Neuronal stem cell (in vitro differentiated cells): Measurements from ENCODE around the gene WDR82. TPM values are rescaled to one million over a fixed set of nuclear protein-coding genes. Genes with fewer than 3 reads are reported as not detected.

Source experiments
- DNase-seq: peaks from one replicate; pipeline ENCODE4 v3.0.0-alpha.2; 2013; ENCODE audit warnings: low spot score
- H2AFZ ChIP-seq: one replicate; pipeline ENCODE4 v1.6.1; 2013; ENCODE audit warnings: mild to moderate bottlenecking, low read length, inconsistent platforms
- H2AK5ac ChIP-seq: 2 replicates; pipeline ENCODE4 v1.6.1; 2013; ENCODE audit warnings: low read depth, mild to moderate bottlenecking, inconsistent platforms, low read length, moderate library complexity, mixed read lengths
- H2BK120ac ChIP-seq: 2 replicates; pipeline ENCODE4 v1.6.1; 2013; ENCODE audit warnings: low read depth, mild to moderate bottlenecking, inconsistent platforms, low read length, moderate library complexity, mixed read lengths
- H2BK12ac ChIP-seq: one replicate; pipeline ENCODE4 v1.6.1; 2013; ENCODE audit warnings: low read length, inconsistent platforms
- H2BK15ac ChIP-seq: 2 replicates; pipeline ENCODE4 v1.6.1; 2013; ENCODE audit warnings: mild to moderate bottlenecking, low read length, inconsistent platforms, mixed read lengths
- H2BK5ac ChIP-seq: one replicate; pipeline ENCODE4 v1.6.1; 2013; ENCODE audit warnings: inconsistent platforms, mild to moderate bottlenecking, low read length, moderate library complexity
- H3K14ac ChIP-seq: one replicate; pipeline ENCODE4 v1.6.1; 2013; ENCODE audit warnings: low read length, inconsistent platforms
- H3K18ac ChIP-seq: 2 replicates; pipeline ENCODE4 v1.6.1; 2013; ENCODE audit warnings: low read length, inconsistent platforms
- H3K23ac ChIP-seq: 2 replicates; pipeline ENCODE4 v1.6.1; 2013; ENCODE audit warnings: low read depth, mild to moderate bottlenecking, mixed read lengths, low read length, inconsistent platforms; ENCODE audit not compliant: poor library complexity
- H3K27ac ChIP-seq: replicated peaks from 3 replicates; pipeline ENCODE4 v1.5.1; 2013; ENCODE audit warnings: low read length, inconsistent platforms
- H3K27me3 ChIP-seq, 3 experiments: 2 replicates each; pipeline ENCODE4 v1.6.1; 2013; ENCODE audit warnings: low read length in 3 of 3, mild to moderate bottlenecking in 2 of 3, inconsistent platforms in 1 of 3, low read depth in 1 of 3, mixed read lengths in 1 of 3, moderate library complexity in 1 of 3; ENCODE audit not compliant: control insufficient read depth in 3 of 3, insufficient read depth in 3 of 3
- H3K36me3 ChIP-seq, 2 donors: replicated peaks in 1 of 2; 2 replicates each; pipeline ENCODE4 v1.6.1; 2013; ENCODE audit warnings: low read length in 2 of 2; ENCODE audit not compliant: control insufficient read depth in 2 of 2, insufficient read depth in 2 of 2
- H3K4ac ChIP-seq: 2 replicates; pipeline ENCODE4 v1.6.1; 2013; ENCODE audit warnings: inconsistent platforms, mild to moderate bottlenecking, low read length, moderate library complexity
- H3K4me1 ChIP-seq, 2 donors: 1 replicate in 1 of 2; 2 replicates in 1 of 2; pipeline ENCODE4 v1.6.1; 2013; ENCODE audit warnings: low read length in 2 of 2, low read depth in 1 of 2; ENCODE audit not compliant: control insufficient read depth in 2 of 2, insufficient read depth in 1 of 2
- H3K4me2 ChIP-seq: one replicate; pipeline ENCODE4 v1.6.1; 2013; ENCODE audit warnings: mild to moderate bottlenecking, low read length, inconsistent platforms; ENCODE audit not compliant: insufficient read depth, poor library complexity, severe bottlenecking
- H3K4me3 ChIP-seq, 2 donors: 2 replicates each; pipeline ENCODE4 v1.5.1; 2013; ENCODE audit warnings: low read length in 2 of 2, mild to moderate bottlenecking in 2 of 2, inconsistent platforms in 1 of 2, moderate library complexity in 1 of 2
- H3K79me1 ChIP-seq: one replicate; pipeline ENCODE4 v1.6.1; 2013; ENCODE audit warnings: low read depth, mild to moderate bottlenecking, inconsistent platforms, low read length, moderate library complexity
- H3K9ac ChIP-seq: one replicate; pipeline ENCODE4 v1.6.1; 2013; ENCODE audit warnings: mild to moderate bottlenecking, low read depth, low read length, inconsistent platforms; ENCODE audit not compliant: poor library complexity
- H3K9me3 ChIP-seq, 2 donors: replicated peaks in 1 of 2; 2 replicates each; pipeline versions ENCODE3 to v1.6.1; 2013; ENCODE audit warnings: low read length in 2 of 2, mild to moderate bottlenecking in 2 of 2, inconsistent platforms in 1 of 2, low read depth in 1 of 2, mixed read lengths in 1 of 2, moderate library complexity in 1 of 2; ENCODE audit not compliant: control insufficient read depth in 2 of 2, insufficient read depth in 1 of 2
- H4K8ac ChIP-seq: one replicate; pipeline ENCODE4 v1.6.1; 2013; ENCODE audit warnings: low read depth, mild to moderate bottlenecking, inconsistent platforms, low read length, moderate library complexity
- H4K91ac ChIP-seq: one replicate; pipeline ENCODE4 v1.6.1; 2013; ENCODE audit warnings: low read length, low read depth, mild to moderate bottlenecking, inconsistent platforms; ENCODE audit not compliant: poor library complexity
- WGBS, 2 donors: extraction: QIAGEN DNeasy Blood & Tissue Kit; methylation state at CpG; one replicate each; pipeline ENCODE4 v1.1.7; 2013; ENCODE audit warnings: missing lambda C conversion rate in 2 of 2, mixed read lengths in 1 of 2; ENCODE audit not compliant: insufficient read length in 2 of 2, insufficient replicate concordance in 1 of 2; ENCODE audit errors: extremely low coverage in 2 of 2; 5-methylcytosine and 5-hydroxymethylcytosine counted together
- polyA plus RNA-seq, 2 experiments: library from polyadenylated mRNA; stranded (reverse); fragments of 200-250 nt; gene quantifications; one replicate each; pipeline ENCODE4 v1.2.3, GENCODE V29; 2013

The WDR82 gene, protein sequence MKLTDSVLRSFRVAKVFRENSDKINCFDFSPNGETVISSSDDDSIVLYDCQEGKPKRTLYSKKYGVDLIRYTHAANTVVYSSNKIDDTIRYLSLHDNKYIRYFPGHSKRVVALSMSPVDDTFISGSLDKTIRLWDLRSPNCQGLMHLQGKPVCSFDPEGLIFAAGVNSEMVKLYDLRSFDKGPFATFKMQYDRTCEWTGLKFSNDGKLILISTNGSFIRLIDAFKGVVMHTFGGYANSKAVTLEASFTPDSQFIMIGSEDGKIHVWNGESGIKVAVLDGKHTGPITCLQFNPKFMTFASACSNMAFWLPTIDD
- polyA plus RNA-seq (2013, experiment 1 of 2): 37.2 TPM
- polyA plus RNA-seq (2013, experiment 2 of 2): 38.6 TPM

- Histone ChIP-seq H3K14ac (peak within 1 kb of the TSS; percentile 89), H3K4me3 (peak within 1 kb of the TSS; percentile 90 to 91), H3K36me3 (peaks cover 2 to 46% of the 10 kb centered on the region in 2 donors), H2BK5ac (peak within 1 kb of the TSS; percentile 93), H2BK15ac (peak within 1 kb of the TSS; percentile 89), H3K9ac (peak within 1 kb of the TSS; percentile 98), H2BK120ac (peak within 1 kb of the TSS; percentile 95), H3K18ac (peak within 1 kb of the TSS; percentile 100), H3K9me3 (no peaks in the 10 kb centered on the region), H3K27me3 (no peaks in the 10 kb centered on the region), H2BK12ac (no peak within 1 kb of the TSS), H3K27ac (peak within 1 kb of the TSS; percentile 92), H4K91ac (peak within 1 kb of the TSS; percentile 56), H3K4me1 (peaks cover 9 to 34% of the 10 kb centered on the region in 2 donors), H2AFZ (peak within 1 kb of the TSS; percentile 85), H3K4me2 (peak within 1 kb of the TSS; percentile 75), H3K4ac (peak within 1 kb of the TSS; percentile 95), H4K8ac (peak within 1 kb of the TSS; percentile 65), H3K23ac (peak within 1 kb of the TSS; percentile 99), H2AK5ac (peak within 1 kb of the TSS; percentile 93), H3K79me1 (peaks cover 5% of the 10 kb centered on the region)
- DNase-seq: peak; percentile 92
- no CpG with 5 or more reads among the region's 58 CpGs for WGBS, 2 donors
Measured at GRCh38 chr3:52278510-52279069, at the start of gene WDR82. Gene WDR82 (minus strand): TSS chr3:52278649. CDS start chr3:52278361, 288 bp downstream.

- Histone ChIP-seq H2BK120ac (no peak overlapping the region), H2BK12ac (no peak overlapping the region), H2AFZ (no peak overlapping the region), H3K36me3 (no peaks in the 10 kb centered on the region), H3K4me2 (no peak overlapping the region), H3K14ac (no peak overlapping the region), H3K23ac (no peak overlapping the region), H3K4me3 (no peak overlapping the region), H4K91ac (no peak overlapping the region), H3K4ac (no peak overlapping the region), H3K27ac (no peak overlapping the region), H3K9ac (no peak overlapping the region), H3K4me1 (peaks cover 0 to 3% of the 10 kb centered on the region in 2 donors), H2BK15ac (peak overlapping the region; percentile 61), H3K9me3 (no peaks in the 10 kb centered on the region), H3K79me1 (no peaks in the 10 kb centered on the region), H4K8ac (no peak overlapping the region), H3K27me3 (no peaks in the 10 kb centered on the region), H2AK5ac (peak overlapping the region; percentile 40), H2BK5ac (peak overlapping the region; percentile 40), H3K18ac (no peak overlapping the region)
- WGBS, 2 donors: no CpG with 5 or more reads among the region's 5 CpGs
- DNase-seq: no peak
Measured at GRCh38 chr3:52327486-52328290, 49.2 kb upstream of the WDR82 start.

DNA sequence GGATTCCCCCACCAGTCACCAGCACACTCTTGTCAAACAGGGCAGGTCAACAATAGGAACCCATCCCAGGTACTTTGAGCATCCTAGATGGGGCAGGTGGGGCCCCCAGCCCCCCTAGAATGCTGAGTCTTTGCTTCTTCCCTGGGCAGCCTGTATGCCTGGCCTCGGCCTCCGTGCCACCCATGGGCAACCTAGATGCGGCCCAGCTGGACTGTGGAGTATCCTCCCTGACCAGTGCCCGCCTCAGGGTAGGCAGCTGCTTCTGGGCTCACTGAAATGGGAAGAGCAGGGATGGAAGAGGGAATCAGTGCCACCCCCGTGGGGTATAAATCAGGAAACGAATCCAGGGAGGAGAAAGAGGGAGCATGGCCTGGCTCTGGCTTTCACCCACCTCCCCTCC lies 48.5 kb upstream of the WDR82 start:
- no peak overlapping the region for H3K4me2 ChIP-seq
- H3K23ac ChIP-seq: no peak overlapping the region
- no peak overlapping the region for H3K4ac ChIP-seq
- H2BK120ac ChIP-seq: no peak overlapping the region
- no peaks in the 10 kb centered on the region for H3K9me3 ChIP-seq
- H2BK15ac ChIP-seq: no peak overlapping the region
- no peak overlapping the region for H3K9ac ChIP-seq
- H3K14ac ChIP-seq: no peak overlapping the region
- no peak overlapping the region for H3K27ac ChIP-seq
- H2BK12ac ChIP-seq: peak overlapping the region; percentile 64
- H3K36me3 ChIP-seq: no peaks in the 10 kb centered on the region
- peak overlapping the region; percentile 40 for H2AK5ac ChIP-seq
- no peak overlapping the region for H3K4me3 ChIP-seq
- no peaks in the 10 kb centered on the region for H3K27me3 ChIP-seq
- no peak overlapping the region for H4K8ac ChIP-seq
- H2BK5ac ChIP-seq: no peak overlapping the region
- no CpG with 5 or more reads among the region's 6 CpGs for WGBS, 2 donors
- no peaks in the 10 kb centered on the region for H3K79me1 ChIP-seq
- peak overlapping the region; percentile 77 for H3K18ac ChIP-seq
- peaks cover 0 to 3% of the 10 kb centered on the region in 2 donors for H3K4me1 ChIP-seq
- no peak overlapping the region for H2AFZ ChIP-seq
- no peak overlapping the region for H4K91ac ChIP-seq
- DNase-seq: no peak

GRCh38 chr3:52325686-52326085 lies 47.2 kb upstream of the WDR82 start:
- H2BK12ac ChIP-seq: no peak overlapping the region
- no peak overlapping the region for H2BK120ac ChIP-seq
- DNase-seq: no peak
- H3K79me1 ChIP-seq: no peaks in the 10 kb centered on the region
- no peak overlapping the region for H3K9ac ChIP-seq
- H3K4me1 ChIP-seq: peaks cover 0 to 3% of the 10 kb centered on the region in 2 donors
- H4K8ac ChIP-seq: no peak overlapping the region
- H2AK5ac ChIP-seq: peak overlapping the region; percentile 86
- no peak overlapping the region for H2AFZ ChIP-seq
- H2BK5ac ChIP-seq: no peak overlapping the region
- peak overlapping the region; percentile 60 for H2BK15ac ChIP-seq
- H3K4me3 ChIP-seq: no peak overlapping the region
- H4K91ac ChIP-seq: no peak overlapping the region
- H3K14ac ChIP-seq: no peak overlapping the region
- no peak overlapping the region for H3K4me2 ChIP-seq
- H3K36me3 ChIP-seq: no peaks in the 10 kb centered on the region
- no peak overlapping the region for H3K4ac ChIP-seq
- H3K27ac ChIP-seq: no peak overlapping the region
- peak overlapping the region; percentile 84 for H3K18ac ChIP-seq
- H3K27me3 ChIP-seq: no peaks in the 10 kb centered on the region
- H3K9me3 ChIP-seq: no peaks in the 10 kb centered on the region
- H3K23ac ChIP-seq: no peak overlapping the region
